Right forelimb (tissue), 1 donor: ENCODE results near the gene MYORG.
"Not testable (repeated sequence)": the region's sequence is repeated elsewhere in the genome, so short reads cannot be mapped to it uniquely, and the experiment has no call there.

ENCODE experiments used
- DNase-seq: peaks from one replicate; pipeline ENCODE4 v3.0.0-alpha.2; 2018

The MYORG gene

GRCh38 chr9:34368796-34369195 is 7.9 kb downstream of the MYORG start:
- not testable (repeated sequence) for DNase-seq

GRCh38 chr9:34367751-34368410 is 8.8 kb downstream of the MYORG start:
- not testable (repeated sequence) for DNase-seq

GRCh38 chr9:34366365-34366764 is 10.3 kb downstream of the MYORG start:
- DNase-seq, result no peak

- no peak for DNase-seq
These were observed 11.4 kb downstream of the MYORG start for GRCh38 chr9:34365282-34365681.

GRCh38 chr9:34363619-34364351 is 12.9 kb downstream of the MYORG start:
- peak; percentile 76 for DNase-seq

- DNase-seq, result no peak
These were observed 14.0 kb downstream of the MYORG start for GRCh38 chr9:34362614-34363214.

- DNase-seq, result not testable (repeated sequence)
These were observed 23.7 kb downstream of the MYORG start for GRCh38 chr9:34352957-34353356.

GRCh38 chr9:34352122-34352652 is 24.5 kb downstream of the MYORG start:
- not testable (repeated sequence) for DNase-seq

GRCh38 chr9:34349324-34349723 is 27.4 kb downstream of the MYORG start:
- DNase-seq, result no peak

GRCh38 chr9:34347800-34348158 is 28.9 kb downstream of the MYORG start:
- no peak for DNase-seq

- DNase-seq, result no peak
These were observed 29.6 kb downstream of the MYORG start for GRCh38 chr9:34346873-34347799.

GRCh38 chr9:34343605-34344004 is 33.1 kb downstream of the MYORG start:
- DNase-seq, result no peak

- peak; percentile 84 for DNase-seq
These were observed 33.6 kb downstream of the MYORG start for GRCh38 chr9:34343090-34343489.

GRCh38 chr9:34341659-34342295 is 34.9 kb downstream of the MYORG start:
- no peak for DNase-seq

GRCh38 chr9:34338665-34339385 is 37.9 kb downstream of the MYORG start:
- no peak for DNase-seq

- not testable (repeated sequence) for DNase-seq
These were observed 38.6 kb downstream of the MYORG start for GRCh38 chr9:34338079-34338478.

- no peak for DNase-seq
These were observed 39.3 kb downstream of the MYORG start for GRCh38 chr9:34337403-34337802.

GRCh38 chr9:34335376-34335775 is 41.3 kb downstream of the MYORG start:
- DNase-seq, result no peak

- DNase-seq, result no peak
These were observed 41.8 kb downstream of the MYORG start for GRCh38 chr9:34334916-34335315.

GRCh38 chr9:34334337-34334824 is 42.3 kb downstream of the MYORG start:
- no peak for DNase-seq

- no peak for DNase-seq
These were observed 42.9 kb downstream of the MYORG start for GRCh38 chr9:34333836-34334235.
